Activated CD8-positive, alpha-beta T cell treated with anti-CD3 and anti-CD28 coated beads for 36 hours (primary cell): ENCODE measurements around the gene LACRT. TPM values are rescaled to one million over a fixed set of nuclear protein-coding genes. Genes with fewer than 3 reads are reported as not detected.

Source experiments
- ATAC-seq: fragments of 200-7000 bp; cut with Tn5 transposase; one replicate; pipeline ENCODE4 v1.10.0; 2021; ENCODE audit warnings: mild to moderate bottlenecking, moderate library complexity
- CTCF ChIA-PET: fragments of 350-600 bp; sonication (Branson Sonifier 250); formaldehyde crosslinking; loops from one replicate; lab custom pipeline; 2021; ENCODE audit warnings: antibody characterized with exemption; lab: Charles Lee
- POLR2A ChIA-PET: fragments of 350-600 bp; sonication (Branson Sonifier 250); formaldehyde crosslinking; loops from one replicate; lab custom pipeline; 2021; ENCODE audit warnings: antibody characterized with exemption; lab: Charles Lee
- DNase-seq: peaks from one replicate; pipeline ENCODE4 v3.0.0-alpha.2; 2020
- H3K27ac Mint-ChIP-seq: one replicate; pipeline ENCODE4 v1.8.0; 2021; ENCODE audit warnings: mild to moderate bottlenecking, mixed read lengths
- H3K27me3 Mint-ChIP-seq: one replicate; pipeline ENCODE4 v1.8.0; 2021; ENCODE audit warnings: mixed read lengths
- H3K36me3 Mint-ChIP-seq: one replicate; pipeline ENCODE4 v1.8.0; 2021; ENCODE audit warnings: low read depth, mixed read lengths
- H3K4me1 Mint-ChIP-seq: one replicate; pipeline ENCODE4 v1.8.0; 2021; ENCODE audit warnings: low read depth, mixed read lengths
- H3K4me3 Mint-ChIP-seq: one replicate; pipeline ENCODE4 v1.8.0; 2021; ENCODE audit warnings: mild to moderate bottlenecking, moderate library complexity, mixed read lengths
- H3K9me3 Mint-ChIP-seq: one replicate; pipeline ENCODE4 v1.8.0; 2021; ENCODE audit warnings: mixed read lengths
- CTCF ChIP-seq: fragments of 200-600 bp; IDR thresholded peaks from one replicate; pipeline ENCODE4 v1.8.0; 2022; ENCODE audit warnings: antibody characterized with exemption, mild to moderate bottlenecking
- intact Hi-C: fragments of 100-400 bp; cut with micrococcal nuclease; formaldehyde crosslinking; loops from one replicate; pipeline ENCODE4 v1.10.0; 2022
- total RNA-seq, 2 experiments: library from RNA; stranded (reverse); gene quantifications; one replicate each; pipeline ENCODE4 v1.2.3, GENCODE V29; 2021

LACRT gene
- total RNA-seq, 2 experiments from 2014 or later, result not detected

- CTCF ChIA-PET, result interaction anchor here (0.7 to 4.1 kb wide), 10 partner anchors 8 to 467 kb away, joined by 3 to 16 read pairs (median 4); no protein-coding TSS in a partner anchor
- POLR2A ChIA-PET, result no interaction called here
Observed at GRCh38 chr12:54604436-54604835, 30.3 kb downstream of the LACRT start.

GRCh38 chr12:54603872-54604271 is 30.8 kb downstream of the LACRT start:
- Mint-ChIP-seq H3K4me1 (peaks cover 5% of the 10 kb centered on the region), H3K4me3 (no peak overlapping the region), H3K9me3 (no peaks in the 10 kb centered on the region), H3K27me3 (peaks cover 2% of the 10 kb centered on the region), H3K27ac (no peak overlapping the region), H3K36me3 (no peaks in the 10 kb centered on the region)
- no peak for ATAC-seq
- intact Hi-C loops, result no loop called here
- POLR2A ChIA-PET, result no interaction called here
- CTCF ChIA-PET, result interaction anchor here (1.3 to 4.1 kb wide), 6 partner anchors 8 to 468 kb away, joined by 3 to 12 read pairs (median 5); no protein-coding TSS in a partner anchor
- no peak for TF ChIP-seq CTCF
- DNase-seq, result no peak

More at GRCh38 chr12:54604436-54604835, 30.3 kb downstream of the LACRT start:
- ATAC-seq (no peak), DNase-seq (no peak)
- Mint-ChIP-seq H3K4me1 (peaks cover 5% of the 10 kb centered on the region), H3K27me3 (no peaks in the 10 kb centered on the region), H3K4me3 (no peak overlapping the region), H3K36me3 (no peaks in the 10 kb centered on the region), H3K27ac (no peak overlapping the region), H3K9me3 (no peaks in the 10 kb centered on the region)
- intact Hi-C loops, result no loop called here
- TF ChIP-seq CTCF, result no peak

GRCh38 chr12:54603173-54603814 is 31.4 kb downstream of the LACRT start:
- peak; percentile 95 for ATAC-seq
- no peaks in the 10 kb centered on the region for H3K36me3 Mint-ChIP-seq
- POLR2A ChIA-PET, result no interaction called here
- H3K4me1 Mint-ChIP-seq, result peaks cover 5% of the 10 kb centered on the region
- TF ChIP-seq CTCF, result peak; percentile 80
- no peak overlapping the region for H3K27ac Mint-ChIP-seq
- DNase-seq, result peak; percentile 85
- intact Hi-C loops, result no loop called here
- no peak overlapping the region for H3K4me3 Mint-ChIP-seq
- peaks cover 2% of the 10 kb centered on the region for H3K27me3 Mint-ChIP-seq
- CTCF ChIA-PET, result interaction anchor here (1.3 to 8.1 kb wide), 8 partner anchors 11 to 469 kb away, joined by 3 to 120 read pairs (median 6); no protein-coding TSS in a partner anchor
- H3K9me3 Mint-ChIP-seq, result no peaks in the 10 kb centered on the region

GRCh38 chr12:54602661-54603060 is 32.0 kb downstream of the LACRT start:
- Mint-ChIP-seq H3K9me3 (no peaks in the 10 kb centered on the region), H3K4me1 (peaks cover 5% of the 10 kb centered on the region), H3K4me3 (no peak overlapping the region), H3K27ac (no peak overlapping the region), H3K27me3 (peaks cover 2% of the 10 kb centered on the region), H3K36me3 (no peaks in the 10 kb centered on the region)
- ChIA-PET CTCF (interaction anchor here (1.0 to 8.1 kb wide), 7 partner anchors 25 to 470 kb away, joined by 3 to 120 read pairs (median 4); no protein-coding TSS in a partner anchor), POLR2A (interaction anchor here (1.1 kb wide), 1 partner anchor 16 kb away, joined by 3 read pairs; no protein-coding TSS in a partner anchor)
- DNase-seq (no peak), ATAC-seq (no peak)
- TF ChIP-seq CTCF, result no peak
- intact Hi-C loops, result no loop called here

GRCh38 chr12:54601841-54602240 is 32.9 kb downstream of the LACRT start:
- intact Hi-C loops, result no loop called here

More at GRCh38 chr12:54601841-54602240, 32.9 kb downstream of the LACRT start:
- CTCF ChIA-PET, result interaction anchor here (1.0 to 8.1 kb wide), 9 partner anchors 8 to 471 kb away, joined by 3 to 120 read pairs (median 4); no protein-coding TSS in a partner anchor
- no peak for ATAC-seq
- Mint-ChIP-seq H3K36me3 (no peaks in the 10 kb centered on the region), H3K4me1 (peaks cover 5% of the 10 kb centered on the region), H3K4me3 (no peak overlapping the region), H3K27me3 (peaks cover 6% of the 10 kb centered on the region), H3K9me3 (no peaks in the 10 kb centered on the region), H3K27ac (no peak overlapping the region)
- POLR2A ChIA-PET, result interaction anchor here (0.7 to 1.1 kb wide), 2 partner anchors 15 to 48 kb away, joined by 3 read pairs; no protein-coding TSS in a partner anchor
- TF ChIP-seq CTCF, result no peak
- no peak for DNase-seq
